Measurements from ENCODE around the gene VAV1.
"Not testable (repeated sequence)": the region's sequence is repeated elsewhere in the genome, so short reads cannot be mapped to it uniquely, and the experiment has no call there.

The VAV1 gene

GRCh38 chr19:6761053-6761676 is 11.3 kb upstream of the VAV1 start:
- peak; percentile 21 for DNase-seq (ENCODE audit: low spot score)

DNA sequence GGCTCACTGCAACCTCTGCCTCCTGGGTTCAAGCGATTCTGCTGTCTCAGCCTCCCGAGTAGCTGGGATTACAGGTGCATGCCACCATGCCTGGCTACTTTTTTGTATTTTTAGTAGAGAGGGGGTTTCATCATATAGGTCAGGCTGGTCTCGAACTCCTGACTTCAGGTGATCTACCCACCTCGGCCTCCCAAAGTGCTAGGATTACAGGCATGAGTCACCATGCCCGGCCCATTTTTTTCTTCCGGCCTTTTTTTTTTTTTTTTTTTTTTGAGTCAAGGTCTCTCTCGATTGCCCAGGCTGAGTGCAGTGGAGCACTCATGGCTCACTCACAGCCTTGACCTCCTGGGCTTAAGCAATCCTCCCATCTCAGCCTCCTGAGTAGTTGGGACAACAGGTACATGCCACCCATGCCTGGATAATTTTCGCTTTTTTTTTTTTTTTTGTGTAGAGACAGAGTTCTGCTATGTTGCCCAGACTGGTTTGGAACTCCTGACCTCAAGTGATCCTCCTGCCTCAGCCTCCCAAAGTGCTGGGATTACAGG is 10.2 kb upstream of the VAV1 start:
- not testable (repeated sequence) for DNase-seq (ENCODE audit: low spot score)

- DNase-seq (ENCODE audit: low spot score), result no peak
Measured at GRCh38 chr19:6765738-6766356, 6.7 kb upstream of the VAV1 start.

DNA sequence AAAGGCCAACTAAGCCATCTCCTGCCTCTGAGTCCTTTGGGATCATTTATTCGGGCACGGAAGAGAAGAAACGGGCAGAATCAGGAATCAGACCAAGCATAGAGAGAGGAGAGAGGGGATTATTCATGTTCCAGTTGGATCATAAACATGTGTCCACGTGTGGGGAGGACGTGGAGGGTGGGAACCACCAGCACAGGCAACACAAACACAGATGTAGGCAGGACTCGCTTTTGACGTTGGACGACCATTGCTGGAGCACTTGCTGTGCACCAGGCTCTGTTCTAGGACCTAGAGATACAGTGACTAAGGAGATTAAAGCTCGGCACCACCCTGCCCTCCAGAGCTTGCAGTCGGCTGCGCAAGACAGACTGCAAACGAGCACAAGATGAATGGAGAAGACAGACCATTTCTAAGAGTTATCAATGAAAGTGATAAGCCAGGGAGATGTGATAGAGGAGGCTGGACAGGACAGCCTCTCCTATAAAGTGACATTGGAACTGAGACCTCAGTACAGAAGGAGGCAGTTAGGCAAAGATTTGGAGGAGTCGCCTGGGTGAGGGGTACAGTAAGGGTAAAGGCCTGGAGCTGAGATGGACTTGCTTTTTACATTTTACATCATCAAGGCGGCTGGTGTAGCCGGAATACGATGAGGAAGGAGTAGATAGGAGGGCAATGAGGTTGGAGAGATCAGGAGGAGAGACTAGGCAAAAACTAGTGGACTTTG is 6.0 kb upstream of the VAV1 start:
- DNase-seq (ENCODE audit: low spot score), result no peak

GRCh38 chr19:6767081-6767356 is 5.5 kb upstream of the VAV1 start:
- no peak for DNase-seq (ENCODE audit: low spot score)

- DNase-seq (ENCODE audit: low spot score), result peak; percentile 55
Measured at GRCh38 chr19:6767357-6768235, 4.9 kb upstream of the VAV1 start, which contains the start of gene SH2D3A. TSS of gene SH2D3A (minus strand) at chr19:6767435. CDS start at chr19:6763748, 3,687 bp downstream.

DNA sequence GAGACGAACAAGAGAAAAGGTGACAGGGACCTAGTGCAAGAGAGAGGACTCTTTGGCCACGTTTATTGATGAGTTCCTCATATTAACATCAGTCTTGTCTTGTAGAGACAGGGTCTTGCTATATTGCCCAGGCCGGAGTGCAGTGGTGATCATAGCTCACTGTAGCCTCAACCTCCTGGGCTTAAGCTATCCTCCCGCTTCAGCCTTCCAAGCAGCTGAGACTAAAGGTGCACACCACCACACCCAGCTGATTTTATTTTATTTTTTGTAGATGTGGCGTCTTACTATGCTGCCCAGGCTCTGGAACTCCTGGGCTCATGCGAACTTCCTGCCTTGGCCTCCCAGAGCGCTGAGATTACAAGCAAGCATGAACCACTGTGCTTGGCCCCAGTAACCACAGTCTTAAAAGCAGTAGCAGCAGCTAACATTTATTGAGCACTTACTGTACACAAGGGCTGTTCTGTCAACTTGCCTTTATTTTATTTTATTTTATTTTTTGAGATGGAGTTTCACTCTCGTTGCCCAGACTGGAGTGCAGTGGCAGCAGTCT is 4.2 kb upstream of the VAV1 start:
- DNase-seq (ENCODE audit: low spot score), result no peak

GRCh38 chr19:6769006-6769619 is 3.4 kb upstream of the VAV1 start:
- DNase-seq (ENCODE audit: low spot score), result no peak

DNA sequence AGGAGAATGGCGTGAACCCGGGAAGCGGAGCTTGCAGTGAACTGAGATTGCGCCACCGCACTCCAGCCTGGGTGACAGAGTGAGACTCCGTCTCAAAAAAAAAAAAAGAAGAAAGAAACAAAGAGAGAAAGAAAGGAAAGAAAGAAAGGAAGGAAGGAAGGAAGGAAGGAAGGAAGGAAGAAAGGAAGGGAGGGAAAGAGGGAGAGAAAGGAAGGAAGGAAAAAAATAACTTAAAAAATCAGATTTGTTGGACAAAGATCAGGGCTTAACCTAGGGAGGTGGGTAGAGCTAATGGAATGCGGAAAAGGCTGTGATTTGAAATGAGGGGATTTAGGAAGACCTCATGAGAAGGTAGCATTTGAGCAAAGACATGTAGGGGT is 870 bp upstream of the VAV1 start:
- not testable (repeated sequence) for DNase-seq (ENCODE audit: low spot score)

- DNase-seq (ENCODE audit: low spot score), result no peak
Measured at GRCh38 chr19:6772866-6773322, 386 bp downstream of the VAV1 start.

DNA sequence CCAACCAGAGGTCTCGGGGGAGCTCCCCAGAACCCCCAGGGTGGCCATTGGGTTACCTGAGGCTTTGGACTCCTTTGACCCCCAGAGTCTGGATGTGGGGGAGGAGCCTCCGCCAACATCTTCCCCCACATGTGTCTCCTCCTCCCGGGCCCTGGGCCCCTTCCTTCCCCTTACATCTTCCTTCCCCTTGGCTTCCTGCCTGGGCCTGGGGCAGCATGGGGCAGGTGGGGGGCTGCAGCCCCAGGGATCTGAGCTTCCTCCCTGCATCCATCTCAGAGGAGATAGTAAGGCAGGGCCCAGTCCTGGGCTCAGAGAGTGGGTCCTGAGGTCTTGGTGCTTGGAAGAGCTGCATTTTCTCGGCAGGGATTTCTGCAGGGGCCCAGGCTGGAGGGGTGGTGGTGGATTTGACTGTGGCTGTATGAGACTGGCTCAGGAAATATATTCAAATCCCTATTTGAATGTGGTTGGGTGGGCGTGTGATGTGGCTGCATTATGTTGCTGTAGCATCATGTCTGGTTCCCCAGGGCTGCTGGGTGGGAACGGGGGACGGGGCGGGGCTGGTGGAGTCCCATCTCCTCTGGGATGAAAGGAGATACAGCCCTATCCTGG is 919 bp downstream of the VAV1 start:
- DNase-seq (ENCODE audit: low spot score), result no peak

DNA sequence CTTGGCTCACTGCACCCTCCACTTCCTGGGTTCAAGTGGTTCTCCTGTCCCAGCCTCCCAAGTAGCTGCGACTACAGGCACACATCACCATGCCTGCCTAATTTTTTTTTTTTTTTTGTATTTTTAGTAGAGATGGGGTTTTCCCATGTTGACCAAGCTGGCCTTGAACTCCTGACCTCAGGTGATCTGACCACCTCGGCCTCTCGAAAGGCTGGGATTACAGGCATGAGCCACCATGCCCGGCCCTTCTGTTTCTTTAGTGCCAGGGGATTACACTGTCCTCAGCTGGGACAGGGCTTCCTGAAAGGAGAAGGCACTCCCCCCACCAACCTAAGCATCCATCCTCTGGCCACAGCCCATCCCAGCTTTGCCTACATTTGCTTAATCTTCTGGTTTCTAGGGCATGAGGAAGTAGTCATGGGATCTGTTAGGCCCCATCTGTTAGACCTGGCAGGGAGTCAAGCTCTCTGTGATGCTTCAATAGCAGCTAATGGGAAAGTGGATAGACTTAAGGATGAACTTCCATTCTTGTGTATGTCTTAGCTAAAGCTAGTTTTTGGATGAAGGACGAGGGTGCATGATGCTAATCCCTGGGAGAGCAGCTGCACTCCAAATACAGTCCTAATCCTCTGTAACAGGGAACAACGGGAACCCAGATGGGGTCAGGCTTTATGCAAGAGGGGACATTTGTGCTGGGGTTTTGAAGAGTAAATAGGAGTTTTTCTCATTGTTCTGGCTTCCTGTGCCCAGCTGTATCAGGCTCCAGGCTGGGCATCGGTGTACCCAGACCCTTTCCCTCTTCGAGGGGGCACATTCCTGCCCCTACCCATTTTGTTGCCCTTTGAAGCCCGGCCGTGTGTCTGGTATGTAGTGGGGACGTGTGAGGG is 2.6 kb downstream of the VAV1 start:
- DNase-seq (ENCODE audit: low spot score), result no peak

- not testable (repeated sequence) for DNase-seq (ENCODE audit: low spot score)
Measured at GRCh38 chr19:6776045-6776444, 3.5 kb downstream of the VAV1 start.

DNA sequence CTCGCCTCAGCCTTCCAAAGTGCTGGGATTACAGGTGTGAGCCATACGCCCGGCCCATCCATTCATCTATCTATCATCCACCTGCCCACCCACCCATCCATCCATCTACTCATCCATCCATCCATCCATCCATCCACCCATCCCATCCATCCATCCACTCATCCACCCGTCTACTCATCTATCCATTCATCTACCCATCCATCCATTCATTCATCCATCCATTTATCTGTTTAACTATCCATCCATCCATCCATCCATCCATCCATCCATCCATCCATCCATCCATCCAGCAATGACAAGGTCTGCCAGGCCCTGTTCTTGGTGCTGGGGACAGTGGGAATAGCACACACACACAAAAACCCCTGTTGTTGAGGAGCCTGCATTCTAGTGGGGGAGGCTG is 4.5 kb downstream of the VAV1 start:
- no peak for DNase-seq (ENCODE audit: low spot score)

GRCh38 chr19:6777434-6777833 is 4.9 kb downstream of the VAV1 start:
- DNase-seq (ENCODE audit: low spot score), result no peak

DNA sequence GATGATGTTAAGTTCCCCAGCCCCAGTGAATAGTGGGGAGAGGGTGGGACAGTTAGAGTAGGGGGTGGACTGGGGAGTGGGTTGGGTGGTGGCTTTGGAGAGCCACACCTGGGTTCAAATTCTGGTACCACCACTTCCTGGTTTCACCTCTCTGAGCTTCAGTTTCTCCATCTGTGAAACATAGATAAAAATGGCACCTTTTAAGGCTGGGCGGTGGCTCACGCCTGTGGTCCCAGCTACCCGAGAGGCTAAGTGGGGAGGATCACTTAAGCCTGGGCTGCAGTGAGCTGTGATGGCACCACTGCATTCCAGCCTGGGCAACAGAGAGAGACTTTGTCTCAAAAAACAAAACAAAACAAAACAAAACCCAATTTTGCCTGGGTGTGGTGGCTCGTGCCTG is 5.9 kb downstream of the VAV1 start:
- DNase-seq (ENCODE audit: low spot score), result no peak

GRCh38 chr19:6779206-6779605 is 6.7 kb downstream of the VAV1 start:
- DNase-seq (ENCODE audit: low spot score), result peak; percentile 41

- no peak for DNase-seq (ENCODE audit: low spot score)
Measured at GRCh38 chr19:6787393-6787792, 14.9 kb downstream of the VAV1 start.

DNA sequence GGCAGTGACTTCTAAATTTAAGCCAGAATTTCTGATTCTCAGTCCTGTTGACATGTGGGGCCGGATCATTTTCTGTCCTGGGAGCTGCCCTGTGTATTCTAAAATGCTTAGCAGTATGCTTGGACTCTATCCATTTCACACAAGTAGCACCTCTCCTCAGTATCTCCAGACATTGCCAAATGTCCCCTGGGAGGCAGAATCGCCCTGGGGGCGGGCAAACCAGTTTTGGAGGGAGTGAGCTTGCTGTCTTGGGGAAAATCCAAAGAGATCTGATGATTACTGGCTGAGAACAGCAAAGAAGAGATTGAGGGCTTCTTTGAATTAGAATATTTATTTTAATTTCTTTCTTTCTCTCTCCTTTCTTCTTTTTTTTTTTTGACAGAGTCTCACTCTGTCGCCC is 16.4 kb downstream of the VAV1 start:
- DNase-seq (ENCODE audit: low spot score), result no peak
